Measurements from ENCODE around the gene ZNF804B.

The ZNF804B gene

DNA sequence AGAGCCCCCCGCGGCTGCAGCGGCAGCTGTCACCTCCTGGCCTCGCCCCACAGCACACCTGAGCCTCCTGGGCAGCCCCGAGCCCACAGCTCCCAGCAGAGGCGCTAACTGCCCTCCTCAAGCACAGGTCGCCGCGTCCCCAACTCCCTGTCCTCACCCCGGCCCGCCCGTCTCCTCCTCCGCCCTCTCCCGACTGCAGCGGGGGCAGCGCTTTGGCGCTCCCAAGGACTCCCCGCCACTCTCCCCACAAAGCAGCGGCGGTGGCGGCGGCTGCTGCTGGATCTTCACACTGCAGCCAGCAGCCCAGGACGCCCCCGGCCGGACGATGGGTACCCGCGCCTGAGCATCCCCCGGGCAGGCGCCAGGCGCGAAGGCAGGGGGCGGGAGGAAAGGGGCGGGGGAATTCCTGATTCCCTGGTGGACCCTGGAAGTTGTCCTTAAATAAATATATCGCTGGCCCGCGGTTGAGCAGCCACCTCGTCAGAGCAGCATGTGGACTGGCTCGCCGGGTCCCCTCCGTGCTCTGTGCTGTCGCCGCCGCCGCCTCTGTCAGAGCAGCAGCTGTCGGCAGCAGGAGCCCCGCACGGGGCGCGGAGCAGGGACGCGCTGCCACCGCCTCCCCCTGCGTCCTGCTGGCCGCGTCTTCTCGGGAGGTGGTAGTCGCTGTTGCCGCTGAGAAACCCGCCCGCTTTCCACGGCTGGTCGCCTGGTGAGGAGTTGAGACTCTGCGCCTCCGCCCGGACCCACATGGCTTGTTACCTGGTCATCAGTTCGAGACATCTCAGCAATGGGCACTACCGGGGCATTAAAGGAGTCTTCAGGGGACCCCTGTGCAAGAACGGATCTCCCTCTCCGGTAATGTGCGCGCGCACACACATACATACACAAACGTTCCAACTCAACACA, at the start of gene ZNF804B:
TSS of gene ZNF804B (plus strand) at position 471 of the 906 bp plus-strand sequence. CDS start at position 748, 277 bp downstream.
- FAIRE-seq, result no peak

DNA sequence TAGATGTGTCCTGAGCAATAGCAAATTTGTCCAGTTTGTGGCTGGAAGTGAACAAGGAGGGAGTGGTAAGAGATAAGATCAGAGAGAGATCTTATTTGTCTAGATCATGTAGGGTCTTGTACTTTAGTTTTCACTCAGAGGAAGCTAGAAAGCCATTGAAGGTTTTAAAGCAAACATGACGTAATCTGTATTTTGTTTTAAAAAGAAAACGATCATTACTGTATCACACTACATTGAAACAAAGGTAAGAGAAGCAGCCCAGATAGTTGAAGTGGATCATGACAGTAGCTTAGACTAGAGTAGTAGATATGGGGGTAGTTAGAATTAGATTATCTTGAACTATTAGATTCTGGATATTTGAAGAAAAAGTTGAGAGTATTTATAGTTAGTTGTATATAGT, 23.6 kb upstream of the ZNF804B start:
- no peak for FAIRE-seq

DNA sequence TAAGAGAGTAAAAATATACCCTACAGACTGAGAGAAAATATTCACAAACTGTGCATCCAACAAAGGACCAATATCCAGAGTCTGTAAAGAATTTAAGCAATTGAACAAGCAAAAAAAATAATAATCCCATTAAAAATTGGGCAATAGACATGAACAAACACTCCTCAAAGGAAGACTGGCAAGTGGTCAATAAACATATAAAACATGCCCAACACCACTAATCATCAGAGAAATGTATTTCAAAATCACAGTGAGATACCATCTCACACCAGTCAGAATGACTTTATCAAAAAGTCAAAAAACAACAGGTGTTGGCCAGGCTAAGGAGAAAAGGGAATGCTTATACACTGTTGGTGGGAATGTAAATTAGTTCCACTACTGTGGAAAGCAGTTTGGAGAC, 21.9 kb upstream of the ZNF804B start:
- no peak for FAIRE-seq

GRCh38 chr7:88746126-88746525, 13.4 kb upstream of the ZNF804B start:
- no peak for FAIRE-seq

GRCh38 chr7:88756802-88757201, 2.7 kb upstream of the ZNF804B start:
- FAIRE-seq, result no peak

DNA sequence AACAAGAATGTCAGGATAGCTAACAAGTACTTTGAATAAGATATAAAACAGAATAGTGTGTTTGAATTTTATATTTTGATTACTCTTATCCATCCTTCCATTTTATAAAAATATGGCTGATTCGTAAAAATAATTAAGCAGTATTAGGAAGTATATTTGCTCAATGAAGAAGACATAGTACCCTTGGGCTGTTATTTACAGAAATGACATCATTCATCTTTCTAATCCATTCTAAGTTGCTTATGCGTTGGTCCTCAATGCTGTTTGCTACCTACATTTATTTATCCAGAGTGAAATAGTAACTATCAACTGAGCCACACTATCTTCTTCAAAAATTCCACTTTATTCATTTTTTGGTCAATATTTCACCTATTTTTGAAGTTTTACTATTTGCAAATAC, 2.1 kb upstream of the ZNF804B start:
- FAIRE-seq, result no peak

DNA sequence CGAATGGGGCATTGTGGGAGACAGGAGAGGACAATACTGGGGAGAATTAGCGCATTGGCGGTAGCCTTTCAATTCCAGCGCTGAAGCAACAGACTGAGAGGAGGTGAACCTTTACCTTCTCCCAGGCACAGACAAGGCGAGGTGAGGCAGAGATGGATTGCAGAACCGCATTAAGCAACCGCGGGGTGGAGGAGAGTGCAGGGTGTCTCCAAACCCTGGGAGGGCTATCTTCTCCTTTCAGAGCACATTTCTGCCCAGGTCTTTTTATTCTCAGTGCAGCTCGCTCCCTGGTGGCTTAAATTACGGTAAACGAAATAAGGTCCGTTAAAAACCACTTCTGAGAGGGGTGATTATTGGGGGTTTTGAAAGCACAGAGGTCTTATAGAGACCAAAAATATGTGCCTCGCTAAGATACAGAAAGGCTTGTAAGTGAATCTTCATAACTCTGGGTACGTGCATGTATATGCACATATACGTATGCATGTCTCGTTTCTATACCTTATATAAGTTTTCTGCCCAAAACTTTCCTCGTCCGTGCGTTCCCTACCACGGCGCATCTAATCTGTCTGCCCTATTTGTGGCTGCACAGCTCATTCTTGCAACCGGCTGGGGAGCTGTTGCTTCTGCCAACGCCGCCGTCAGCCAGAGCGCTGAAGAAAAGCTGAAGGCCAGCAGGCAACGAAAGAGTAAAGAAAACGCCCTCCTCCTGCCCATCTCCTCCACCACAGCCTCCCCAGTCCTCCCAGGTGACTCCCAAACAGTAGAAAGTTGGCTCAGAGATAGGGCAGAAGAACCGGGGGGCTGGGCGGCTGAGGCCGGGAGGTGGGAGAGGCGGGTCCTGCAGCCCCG, 895 bp upstream of the ZNF804B start:
- no peak for FAIRE-seq

GRCh38 chr7:88760136-88760515, 626 bp downstream of the ZNF804B start:
- no peak for FAIRE-seq

DNA sequence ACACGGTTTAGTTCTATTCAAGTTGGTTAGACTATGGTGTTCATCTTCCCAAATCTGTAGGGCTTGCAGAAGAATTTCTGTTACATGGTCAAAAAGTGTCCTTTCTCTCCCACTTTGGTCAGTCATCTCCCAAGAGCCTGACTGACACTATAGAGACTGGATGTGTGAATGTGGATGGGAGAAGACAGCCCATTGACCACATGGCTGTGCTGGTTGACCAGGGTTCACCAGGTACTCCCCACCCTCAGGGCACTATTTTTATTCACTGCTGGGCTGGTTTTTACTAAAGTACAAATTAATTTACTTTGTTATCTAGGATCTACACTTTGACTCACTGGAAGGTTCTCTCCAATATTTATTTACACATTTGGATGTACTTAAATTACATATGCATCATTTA, 2.3 kb downstream of the ZNF804B start:
- no peak for FAIRE-seq

GRCh38 chr7:88771417-88771816, 11.9 kb downstream of the ZNF804B start:
- no peak for FAIRE-seq

DNA sequence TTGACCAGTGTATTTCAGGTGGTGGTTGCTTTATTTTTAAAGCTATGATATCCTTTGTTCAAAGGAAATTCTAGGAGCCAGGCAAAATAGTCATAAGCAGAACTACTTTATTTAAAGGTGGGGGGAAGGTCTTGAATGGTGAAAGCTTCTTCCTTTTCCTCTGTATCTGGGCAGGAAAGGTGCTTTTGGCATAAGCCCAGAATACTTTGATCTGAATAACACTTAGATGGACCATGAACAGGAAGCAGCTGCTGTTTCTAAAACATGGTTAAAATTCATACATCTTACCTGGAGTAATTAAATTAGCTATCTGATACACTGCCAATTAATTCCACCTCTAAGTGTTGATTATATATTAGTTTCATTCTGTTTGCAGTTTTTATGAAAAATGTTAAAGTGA, 13.3 kb downstream of the ZNF804B start:
- FAIRE-seq, result no peak

- no peak for FAIRE-seq
Measured at GRCh38 chr7:88775838-88776237, 16.3 kb downstream of the ZNF804B start.

DNA sequence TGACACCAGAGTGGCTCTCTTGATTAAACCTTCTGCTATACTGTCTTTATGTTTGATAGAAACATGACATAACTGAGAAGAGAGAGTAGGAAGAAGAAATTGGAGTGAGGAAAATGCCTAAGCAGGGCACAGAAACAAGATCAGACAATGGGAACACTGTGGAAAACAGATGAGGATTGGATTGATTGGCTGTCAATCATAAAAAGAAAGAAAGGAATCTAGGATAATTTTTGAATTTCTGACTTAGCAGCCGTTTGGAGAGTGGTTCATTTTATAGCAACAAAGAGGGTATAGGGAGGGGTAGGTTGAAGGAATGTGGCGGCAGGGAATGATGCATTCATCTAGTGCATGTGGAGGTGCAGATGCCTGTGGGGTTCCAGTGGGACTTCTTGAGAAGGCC, 28.3 kb downstream of the ZNF804B start:
- no peak for FAIRE-seq

DNA sequence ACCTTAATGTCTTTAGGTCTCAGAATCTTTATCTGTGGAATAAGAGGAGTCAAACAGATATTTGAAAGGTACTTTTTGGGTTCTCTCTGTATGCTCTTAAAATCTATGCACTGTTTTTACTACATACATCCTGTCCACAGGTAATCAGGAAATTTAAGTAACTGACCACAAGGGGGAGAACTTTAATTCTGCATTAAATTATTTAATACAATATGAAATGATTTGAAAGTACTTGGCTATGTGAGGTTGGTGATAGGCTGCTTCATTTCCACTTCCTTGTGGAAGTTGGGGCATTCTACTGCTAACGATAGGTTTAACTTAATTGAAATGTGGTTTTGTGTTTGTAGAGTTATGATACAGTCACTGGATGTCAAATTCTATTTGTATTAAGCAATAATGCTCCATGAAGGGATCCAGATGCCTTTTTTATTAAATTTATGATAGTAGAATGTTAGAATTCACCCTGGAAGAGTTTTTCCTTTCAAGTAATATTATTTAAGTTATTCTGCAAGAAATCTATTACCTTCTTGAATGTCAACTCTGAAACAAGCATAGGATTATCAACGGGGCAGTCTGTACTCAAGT, 30.1 kb downstream of the ZNF804B start:
- FAIRE-seq, result no peak

- no peak for FAIRE-seq
Measured at GRCh38 chr7:88791891-88792290, 32.4 kb downstream of the ZNF804B start.

DNA sequence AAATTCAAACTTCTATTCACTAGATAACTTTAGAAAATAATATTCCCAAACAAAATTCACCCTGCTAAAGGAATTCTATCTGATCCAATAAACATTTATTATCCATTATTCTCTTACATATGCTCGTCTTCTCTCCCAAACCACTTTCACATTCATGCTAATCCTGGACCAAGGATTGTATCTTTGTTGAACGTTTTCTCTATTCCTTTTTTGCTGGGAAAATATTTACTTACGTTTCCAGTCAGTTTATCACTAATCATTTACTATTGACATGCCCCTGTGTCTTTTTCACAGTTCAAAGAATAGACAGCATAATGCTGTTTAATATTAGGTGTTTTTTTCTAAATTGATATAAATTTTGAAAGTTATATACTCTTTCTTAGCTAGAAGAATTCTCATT, 32.9 kb downstream of the ZNF804B start:
- FAIRE-seq, result no peak

GRCh38 chr7:88795553-88795952, 36.1 kb downstream of the ZNF804B start, which contains the start of gene TEX47:
TSS of gene TEX47 (minus strand) at chr7:88795737. CDS start at chr7:88794942, 795 bp downstream.
- no peak for FAIRE-seq

DNA sequence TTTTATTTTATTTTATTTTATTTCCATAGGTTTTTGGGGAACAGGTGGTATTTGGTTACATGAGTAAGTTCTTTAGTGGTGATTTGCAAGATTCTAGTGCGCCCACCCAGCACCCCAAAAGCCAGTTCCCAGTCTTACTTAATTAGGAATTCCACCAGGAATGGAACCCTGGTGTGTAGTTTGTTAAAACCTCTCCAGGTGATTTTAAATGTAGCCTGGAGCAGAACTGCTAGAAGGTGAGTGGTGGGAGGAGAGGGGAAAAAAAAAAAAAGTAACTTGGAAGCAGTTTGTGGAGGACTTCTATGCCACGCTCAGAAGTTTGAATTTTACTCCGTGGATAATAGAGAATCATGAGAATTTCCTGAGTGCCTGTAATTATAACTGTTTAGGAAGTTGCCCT, 41.5 kb downstream of the ZNF804B start:
- no peak for FAIRE-seq

DNA sequence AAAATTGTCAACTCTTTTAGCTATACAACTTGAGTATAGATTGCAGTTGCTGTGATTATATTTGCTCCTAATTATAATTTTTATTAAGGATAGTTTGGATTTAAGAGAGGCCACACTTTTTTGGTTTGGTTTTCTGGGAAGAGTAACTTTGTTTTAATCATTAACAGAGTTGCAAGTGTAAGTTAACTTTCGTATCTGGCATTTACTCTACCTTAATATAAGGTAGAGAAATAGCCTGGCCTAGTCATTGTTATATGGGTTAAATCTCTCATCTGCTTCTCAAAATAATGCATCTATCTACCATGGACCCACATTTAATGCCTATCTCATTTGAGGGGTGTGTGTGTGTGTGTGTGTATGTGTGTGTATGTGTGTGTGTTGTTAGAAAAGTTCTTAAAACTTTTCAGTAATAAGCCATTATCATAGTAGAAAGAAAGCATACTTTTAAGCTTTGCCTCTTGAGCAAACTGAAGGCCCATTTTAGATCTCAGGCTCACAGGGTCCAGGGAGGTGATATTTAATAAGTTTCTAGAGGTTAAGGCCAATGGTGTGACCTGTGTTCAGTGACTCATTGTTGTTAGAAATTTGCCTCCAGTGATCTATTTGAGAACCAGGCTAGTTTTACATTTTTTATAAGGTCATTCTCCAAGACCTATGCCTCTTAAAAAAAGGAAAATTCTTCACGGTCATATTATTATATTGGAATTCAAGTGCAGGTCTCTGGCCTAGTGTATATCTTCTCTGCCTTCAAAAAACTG, 47.0 kb downstream of the ZNF804B start:
- FAIRE-seq, result no peak

GRCh38 chr7:88818552-88818951, 59.1 kb downstream of the ZNF804B start:
- FAIRE-seq, result no peak

GRCh38 chr7:88826222-88826621, 66.7 kb downstream of the ZNF804B start:
- no peak for FAIRE-seq

GRCh38 chr7:88835147-88835728, 75.7 kb downstream of the ZNF804B start:
- FAIRE-seq, result no peak

Data from G401.6 (cell line).